HEK293 (cell line): ENCODE results near the gene NAGLU.

Experiments
- CTCF ChIA-PET: fragments of 350-600 bp; formaldehyde crosslinking; extraction: SDS; loops from one replicate; lab custom pipeline; 2021; ENCODE audit warnings: antibody characterized with exemption; lab: Yijun Ruan, JAX
- POLR2A ChIA-PET: fragments of 300-600 bp; formaldehyde crosslinking; extraction: SDS; loops from one replicate; lab custom pipeline; 2020; ENCODE audit warnings: antibody characterized with exemption, inconsistent platforms; lab: Yijun Ruan, JAX
- H3K27ac ChIP-seq: fragments of 200-500 bp; sonication (Bioruptor generic); 2 replicates; pipeline ENCODE4 v1.5.1; 2014; ENCODE audit warnings: low read depth, low read length, control low read depth, inconsistent platforms; ENCODE audit errors: extremely low read depth
- H3K36me3 ChIP-seq, 2 experiments: fragments of 200-500 bp in 1 of 2; sonication (Bioruptor generic) in 1 of 2; 1 replicate in 1 of 2; 2 replicates in 1 of 2; pipeline ENCODE4 v1.5.1; 2014 to 2017; ENCODE audit warnings: inconsistent platforms in 2 of 2, low read length in 2 of 2; ENCODE audit not compliant: control insufficient read depth in 2 of 2, insufficient read depth in 1 of 2
- H3K4me1 ChIP-seq: fragments of 200-500 bp; sonication (Bioruptor generic); 2 replicates; pipeline ENCODE4 v1.5.1; 2014; ENCODE audit warnings: mild to moderate bottlenecking, low read length, inconsistent platforms; ENCODE audit not compliant: control insufficient read depth, insufficient read depth
- H3K4me3 ChIP-seq: 2 replicates; pipeline ENCODE4 v1.5.1; 2011; ENCODE audit warnings: low read depth, mild to moderate bottlenecking, control low read depth, low read length, moderate library complexity
- H3K9me3 ChIP-seq: fragments of 200-500 bp; sonication (Bioruptor generic); 2 replicates; pipeline ENCODE4 v1.5.1; 2014; ENCODE audit warnings: low read depth, low read length, inconsistent platforms; ENCODE audit not compliant: control insufficient read depth, insufficient read depth
- GLI4 ChIP-seq: fragments of 450-650 bp; formaldehyde crosslinking; IDR thresholded peaks from 2 replicates; pipeline ENCODE4 v1.5.1; 2016; ENCODE audit warnings: missing biosample characterization, missing genetic modification characterization
- GLIS2 ChIP-seq: fragments of 450-650 bp; formaldehyde crosslinking; IDR thresholded peaks from 2 replicates; pipeline ENCODE4 v1.5.1; 2016; ENCODE audit warnings: missing biosample characterization, missing genetic modification characterization
- PATZ1 ChIP-seq: fragments of 450-650 bp; formaldehyde crosslinking; IDR thresholded peaks from 2 replicates; pipeline ENCODE4 v1.5.1; 2016; ENCODE audit warnings: missing biosample characterization, missing genetic modification characterization
- SCRT2 ChIP-seq: fragments of 450-650 bp; formaldehyde crosslinking; IDR thresholded peaks from 2 replicates; pipeline ENCODE4 v1.5.1; 2016; ENCODE audit warnings: missing biosample characterization, missing genetic modification characterization
- ZBTB11 ChIP-seq: fragments of 450-650 bp; formaldehyde crosslinking; conservative IDR thresholded peaks from 2 replicates; pipeline ENCODE4 v1.5.1; 2016; ENCODE audit warnings: low read depth, missing biosample characterization, missing genetic modification characterization
- ZBTB7A ChIP-seq: fragments of 450-650 bp; formaldehyde crosslinking; IDR thresholded peaks from 2 replicates; pipeline ENCODE4 v1.5.1; 2016; ENCODE audit warnings: low read depth, missing biosample characterization, missing genetic modification characterization
- ZFP41 ChIP-seq: fragments of 450-650 bp; formaldehyde crosslinking; IDR thresholded peaks from 2 replicates; pipeline ENCODE4 v1.5.1; 2016; ENCODE audit warnings: missing biosample characterization, missing genetic modification characterization, borderline replicate concordance
- ZNF155 ChIP-seq: fragments of 450-650 bp; formaldehyde crosslinking; IDR thresholded peaks from 2 replicates; pipeline ENCODE4 v1.5.1; 2016; ENCODE audit warnings: missing biosample characterization, missing genetic modification characterization
- ZNF169 ChIP-seq: fragments of 450-650 bp; formaldehyde crosslinking; IDR thresholded peaks from 2 replicates; pipeline ENCODE4 v1.5.1; 2016; ENCODE audit warnings: missing biosample characterization, missing genetic modification characterization
- ZNF214 ChIP-seq: fragments of 450-650 bp; formaldehyde crosslinking; IDR thresholded peaks from 2 replicates; pipeline ENCODE4 v1.5.1; 2017; ENCODE audit warnings: missing biosample characterization, mild to moderate bottlenecking, missing genetic modification characterization, borderline replicate concordance
- ZNF248 ChIP-seq: fragments of 450-650 bp; formaldehyde crosslinking; IDR thresholded peaks from 2 replicates; pipeline ENCODE4 v1.5.1; 2017; ENCODE audit warnings: missing biosample characterization, missing genetic modification characterization
- ZNF426 ChIP-seq: fragments of 450-650 bp; formaldehyde crosslinking; IDR thresholded peaks from 2 replicates; pipeline ENCODE4 v1.5.1; 2017; ENCODE audit warnings: missing biosample characterization, missing genetic modification characterization, mild to moderate bottlenecking, inconsistent platforms, moderate library complexity
- ZNF473 ChIP-seq: fragments of 450-650 bp; formaldehyde crosslinking; IDR thresholded peaks from 2 replicates; pipeline ENCODE4 v1.5.1; 2017; ENCODE audit warnings: missing biosample characterization, missing genetic modification characterization
- ZNF560 ChIP-seq: fragments of 450-650 bp; formaldehyde crosslinking; IDR thresholded peaks from 2 replicates; pipeline ENCODE4 v1.5.1; 2017; ENCODE audit warnings: missing biosample characterization, missing genetic modification characterization, borderline replicate concordance
- ZNF645 ChIP-seq: fragments of 450-650 bp; formaldehyde crosslinking; IDR thresholded peaks from 2 replicates; pipeline ENCODE4; 2016; ENCODE audit warnings: missing biosample characterization, missing genetic modification characterization
- ZNF707 ChIP-seq: fragments of 450-650 bp; formaldehyde crosslinking; IDR thresholded peaks from 2 replicates; pipeline ENCODE4 v1.5.1; 2016; ENCODE audit warnings: missing biosample characterization, missing genetic modification characterization
- ZNF776 ChIP-seq: fragments of 450-650 bp; formaldehyde crosslinking; IDR thresholded peaks from 2 replicates; pipeline ENCODE4 v1.5.0; 2017; ENCODE audit warnings: missing biosample characterization, missing genetic modification characterization, borderline replicate concordance
- ZXDB ChIP-seq: fragments of 450-650 bp; formaldehyde crosslinking; IDR thresholded peaks from 2 replicates; pipeline ENCODE4 v1.5.1; 2016; ENCODE audit warnings: missing biosample characterization, missing genetic modification characterization

The NAGLU gene

GRCh38 chr17:42494673-42495072 is 41.4 kb upstream of the NAGLU start (continued):
- no peak for TF ChIP-seq ZNF214 (tag by site-specific recombination)

- Histone ChIP-seq H3K9me3 (no peaks in the 10 kb centered on the region), H3K4me3 (no peak overlapping the region), H3K4me1 (no peaks in the 10 kb centered on the region), H3K27ac (no peak overlapping the region), H3K36me3 (peaks cover 81 to 89% of the 10 kb centered on the region in 2 experiments)
- CTCF ChIA-PET, result no interaction called here
- TF ChIP-seq ZNF776, result no peak
- TF ChIP-seq GLI4 (tag by site-specific recombination), result no peak
- no peak for TF ChIP-seq SCRT2 (tag by site-specific recombination)
- no peak for TF ChIP-seq ZNF248 (tag by site-specific recombination)
- POLR2A ChIA-PET, result no interaction called here
Observed at GRCh38 chr17:42498828-42499227, 37.2 kb upstream of the NAGLU start.

DNA sequence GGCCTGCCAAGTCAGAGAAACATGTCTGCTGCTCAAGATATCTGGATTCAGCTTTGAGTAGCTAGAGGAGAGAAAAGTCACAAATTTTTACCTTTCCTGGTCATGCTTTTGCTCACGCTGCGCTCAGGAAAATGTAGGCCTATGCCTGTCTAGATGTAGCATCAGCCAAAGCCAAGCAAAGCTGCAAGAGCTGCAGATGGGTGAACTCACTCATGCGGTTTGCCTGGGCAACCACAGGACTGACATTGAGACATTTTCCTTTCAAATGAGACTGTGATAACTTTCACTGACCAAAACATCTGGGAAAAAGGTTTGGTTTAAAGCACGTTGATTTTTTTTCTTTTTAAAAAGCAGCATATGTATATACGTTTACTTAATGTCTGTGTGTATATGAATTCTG is 34.0 kb upstream of the NAGLU start:
- Histone ChIP-seq H3K9me3 (no peaks in the 10 kb centered on the region), H3K4me3 (no peak overlapping the region), H3K27ac (no peak overlapping the region), H3K4me1 (no peaks in the 10 kb centered on the region)
- CTCF ChIA-PET, result interaction anchor here (0.6 to 1.2 kb wide), 4 partner anchors 13 to 435 kb away, joined by 3 to 7 read pairs (median 5); no protein-coding TSS in a partner anchor
- POLR2A ChIA-PET, result no interaction called here
- TF ChIP-seq ZNF560 (tag by site-specific recombination) (no peak), ZNF169 (tag by site-specific recombination) (no peak), ZNF707 (no peak), ZBTB7A (no peak), ZNF645 (tag by site-specific recombination) (no peak), ZNF155 (tag by site-specific recombination) (no peak), PATZ1 (no peak), ZBTB11 (no peak), ZNF473 (tag by site-specific recombination) (no peak), ZXDB (tag by site-specific recombination) (no peak), GLIS2 (tag by site-specific recombination) (no peak), ZFP41 (tag by site-specific recombination) (no peak), ZNF426 (tag by site-specific recombination) (no peak)
- TF ChIP-seq, all 188 proteins: peak for 0
- H3K36me3 ChIP-seq, result peaks cover 52 to 81% of the 10 kb centered on the region in 2 experiments
